ENCODE measurements around the gene DIP2C. TPM values are rescaled to one million over a fixed set of nuclear protein-coding genes. Genes with fewer than 3 reads are reported as not detected.

Gene DIP2C
- polyA plus RNA-seq, 1 donor from 2014 or later, result 1.4 TPM

- peaks cover 6 to 30% (median 8%) of the 10 kb centered on the region in 3 donors for H3K9me3 Mint-ChIP-seq
- H3K4me3 Mint-ChIP-seq, result no peak overlapping the region
- peaks cover 7% of the 10 kb centered on the region for H3K36me3 Mint-ChIP-seq
- H3K27me3 Mint-ChIP-seq, result peaks cover 11% of the 10 kb centered on the region
- no peak overlapping the region for H3K27ac Mint-ChIP-seq
- H3K4me1 Mint-ChIP-seq, result no peaks in the 10 kb centered on the region
These were observed 125.6 kb downstream of the DIP2C start for GRCh38 chr10:563827-564226.

- H3K9me3 Mint-ChIP-seq, result peaks cover 6 to 26% (median 8%) of the 10 kb centered on the region in 3 donors
- H3K27ac Mint-ChIP-seq, result no peak overlapping the region
- peaks cover 0 to 1% (median 0%) of the 10 kb centered on the region in 3 donors for H3K4me1 Mint-ChIP-seq
- H3K4me3 Mint-ChIP-seq, result no peak overlapping the region
- H3K27me3 Mint-ChIP-seq, result peaks cover 12% of the 10 kb centered on the region
- peaks cover 7% of the 10 kb centered on the region for H3K36me3 Mint-ChIP-seq
These were observed 127.3 kb downstream of the DIP2C start for GRCh38 chr10:562142-562541.

DNA sequence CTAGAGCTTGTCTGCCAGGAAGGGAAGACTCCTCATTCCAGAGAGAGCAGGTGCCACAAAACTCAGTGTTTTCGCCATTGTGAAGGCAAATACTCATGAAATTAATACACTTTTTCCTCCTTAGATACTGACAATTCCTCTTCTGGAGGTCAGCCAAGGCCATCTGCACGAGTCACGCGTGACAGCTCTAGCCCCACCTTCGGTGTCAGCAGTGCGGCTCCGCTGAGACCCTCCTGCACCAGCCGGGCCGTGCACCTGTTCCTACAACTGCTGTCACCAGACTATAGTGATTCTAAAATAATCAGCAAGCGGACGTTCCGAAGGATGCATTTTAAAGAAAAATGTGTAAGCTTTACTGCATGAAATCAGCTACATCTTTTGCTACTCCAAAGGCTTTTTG is 127.7 kb downstream of the DIP2C start:
- Mint-ChIP-seq H3K4me1 (peaks cover 0 to 2% (median 0%) of the 10 kb centered on the region in 3 donors), H3K4me3 (no peak overlapping the region), H3K27me3 (peaks cover 15% of the 10 kb centered on the region), H3K36me3 (peaks cover 7% of the 10 kb centered on the region), H3K9me3 (peaks cover 6 to 26% (median 8%) of the 10 kb centered on the region in 3 donors), H3K27ac (no peak overlapping the region)

- Mint-ChIP-seq H3K27me3 (peaks cover 16% of the 10 kb centered on the region), H3K36me3 (peaks cover 7% of the 10 kb centered on the region), H3K9me3 (peaks cover 6 to 26% (median 8%) of the 10 kb centered on the region in 3 donors), H3K4me1 (peaks cover 0 to 7% (median 0%) of the 10 kb centered on the region in 3 donors), H3K4me3 (no peak overlapping the region), H3K27ac (peak overlapping the region in 1 of 3 donors; percentile 71)
These were observed 129.0 kb downstream of the DIP2C start for GRCh38 chr10:560314-560992.

GRCh38 chr10:559767-560047 is 129.8 kb downstream of the DIP2C start:
- Mint-ChIP-seq H3K4me3 (no peak overlapping the region), H3K36me3 (peaks cover 7% of the 10 kb centered on the region), H3K27me3 (peaks cover 18% of the 10 kb centered on the region), H3K27ac (no peak overlapping the region), H3K4me1 (peaks cover 0 to 7% (median 0%) of the 10 kb centered on the region in 3 donors), H3K9me3 (peaks cover 6 to 20% (median 6%) of the 10 kb centered on the region in 3 donors)

- H3K4me1 Mint-ChIP-seq, result peaks cover 0 to 7% (median 0%) of the 10 kb centered on the region in 3 donors
These were observed 130.3 kb downstream of the DIP2C start for GRCh38 chr10:558891-559766.

GRCh38 chr10:558364-558763 is 131.1 kb downstream of the DIP2C start:
- peaks cover 0 to 7% (median 0%) of the 10 kb centered on the region in 3 donors for H3K4me1 Mint-ChIP-seq
- H3K36me3 Mint-ChIP-seq, result peaks cover 5% of the 10 kb centered on the region
- peaks cover 2 to 7% (median 4%) of the 10 kb centered on the region in 3 donors for H3K9me3 Mint-ChIP-seq
- peaks cover 18% of the 10 kb centered on the region for H3K27me3 Mint-ChIP-seq
- H3K4me3 Mint-ChIP-seq, result no peak overlapping the region
- no peak overlapping the region for H3K27ac Mint-ChIP-seq

More at GRCh38 chr10:558891-559766, 130.3 kb downstream of the DIP2C start:
- H3K36me3 Mint-ChIP-seq, result peaks cover 6% of the 10 kb centered on the region
- H3K4me3 Mint-ChIP-seq, result no peak overlapping the region
- H3K27ac Mint-ChIP-seq, result no peak overlapping the region
- peaks cover 5 to 15% (median 6%) of the 10 kb centered on the region in 3 donors for H3K9me3 Mint-ChIP-seq
- peaks cover 18% of the 10 kb centered on the region for H3K27me3 Mint-ChIP-seq

- no peak overlapping the region for H3K27ac Mint-ChIP-seq
- H3K36me3 Mint-ChIP-seq, result peaks cover 5% of the 10 kb centered on the region
- peaks cover 2 to 4% (median 4%) of the 10 kb centered on the region in 3 donors for H3K9me3 Mint-ChIP-seq
- H3K4me1 Mint-ChIP-seq, result peaks cover 0 to 7% (median 0%) of the 10 kb centered on the region in 3 donors
- H3K27me3 Mint-ChIP-seq, result peaks cover 15% of the 10 kb centered on the region
- H3K4me3 Mint-ChIP-seq, result no peak overlapping the region
These were observed 131.6 kb downstream of the DIP2C start for GRCh38 chr10:557792-558328.

DNA sequence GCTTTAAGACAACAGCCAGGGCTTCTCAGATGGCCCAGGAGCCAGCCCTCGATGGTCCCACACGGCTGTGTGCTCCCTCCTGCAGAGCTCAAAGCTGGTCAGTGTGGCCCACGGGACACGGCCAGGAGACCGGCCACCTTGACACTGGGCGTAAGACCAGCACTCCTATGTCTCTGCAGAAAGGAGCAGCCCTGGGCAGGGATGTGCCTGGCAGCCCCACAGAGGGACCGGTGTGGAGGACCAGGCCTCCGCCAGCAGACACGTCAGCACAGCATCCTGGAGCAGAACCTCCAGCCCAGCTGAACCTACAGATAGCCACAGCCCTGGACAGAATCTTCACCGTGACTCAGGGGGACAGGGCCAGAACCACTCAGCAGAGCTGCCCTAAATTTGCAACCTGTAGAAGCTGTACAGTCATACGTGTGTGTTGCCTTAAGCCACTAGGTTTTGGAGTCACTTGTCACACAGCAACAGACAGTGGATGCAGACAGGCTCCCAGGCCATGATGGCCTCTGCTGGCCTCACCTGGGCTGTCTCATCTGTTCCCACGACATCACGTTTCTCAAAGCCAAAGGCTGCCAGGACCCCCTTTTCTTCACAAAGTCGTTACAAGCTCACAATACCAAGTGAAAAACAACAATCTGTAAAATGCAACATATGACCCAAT is 132.4 kb downstream of the DIP2C start:
- peak overlapping the region in 2 of 4 donors; percentile 41 to 53 for H3K4me3 Mint-ChIP-seq
- peaks cover 0 to 7% (median 0%) of the 10 kb centered on the region in 3 donors for H3K4me1 Mint-ChIP-seq
- peak overlapping the region in 1 of 3 donors; percentile 76 for H3K27ac Mint-ChIP-seq
- H3K9me3 Mint-ChIP-seq, result peaks cover 0 to 2% (median 2%) of the 10 kb centered on the region in 3 donors
- peaks cover 15% of the 10 kb centered on the region for H3K27me3 Mint-ChIP-seq
- H3K36me3 Mint-ChIP-seq, result peaks cover 5% of the 10 kb centered on the region

DNA sequence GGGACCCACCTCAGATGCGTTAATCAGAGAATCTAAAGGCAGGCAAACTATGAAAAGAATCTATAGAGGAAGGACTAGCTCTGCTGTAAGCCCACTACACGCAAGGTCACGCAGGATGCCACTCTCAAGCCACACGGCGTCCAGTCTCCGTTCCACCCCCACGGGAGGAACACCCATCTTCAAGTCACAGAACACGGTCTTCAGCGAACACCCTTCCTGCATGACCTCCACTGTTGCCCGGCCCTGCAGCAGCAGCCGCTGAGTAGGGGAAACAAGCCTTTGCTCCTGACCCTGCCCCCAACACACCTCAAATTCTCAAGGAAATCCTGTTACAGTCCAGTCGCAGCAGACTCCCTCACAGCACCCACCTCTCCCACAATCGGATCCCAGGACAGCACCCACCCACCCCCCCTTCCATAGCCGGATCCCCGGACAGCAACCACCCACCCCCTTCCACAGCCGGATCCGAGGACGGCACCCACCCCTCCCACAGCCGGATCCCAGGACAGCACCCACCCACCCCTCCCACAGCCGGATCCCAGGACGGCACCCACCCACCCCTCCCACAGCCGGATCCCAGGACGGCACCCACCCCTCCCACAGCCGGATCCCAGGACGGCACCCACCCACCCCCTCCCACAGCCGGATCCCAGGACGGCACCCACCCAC is 133.7 kb downstream of the DIP2C start:
- H3K9me3 Mint-ChIP-seq, result peaks cover 0 to under 1% (median 0%) of the 10 kb centered on the region in 3 donors
- no peak overlapping the region for H3K4me3 Mint-ChIP-seq
- no peak overlapping the region for H3K27ac Mint-ChIP-seq
- peaks cover 3% of the 10 kb centered on the region for H3K36me3 Mint-ChIP-seq
- peaks cover 0 to 7% (median 0%) of the 10 kb centered on the region in 3 donors for H3K4me1 Mint-ChIP-seq
- H3K27me3 Mint-ChIP-seq, result peaks cover 15% of the 10 kb centered on the region

- Mint-ChIP-seq H3K36me3 (peaks cover 2% of the 10 kb centered on the region), H3K4me3 (no peak overlapping the region), H3K4me1 (peaks cover 0 to 7% (median 0%) of the 10 kb centered on the region in 3 donors), H3K9me3 (no peaks in the 10 kb centered on the region), H3K27ac (no peak overlapping the region), H3K27me3 (peaks cover 15% of the 10 kb centered on the region)
These were observed 134.2 kb downstream of the DIP2C start for GRCh38 chr10:555281-555680.

- Mint-ChIP-seq H3K27ac (no peak overlapping the region), H3K4me1 (peaks cover 0 to 7% (median 0%) of the 10 kb centered on the region in 3 donors), H3K36me3 (no peaks in the 10 kb centered on the region), H3K4me3 (no peak overlapping the region), H3K9me3 (no peaks in the 10 kb centered on the region), H3K27me3 (peaks cover 15% of the 10 kb centered on the region)
These were observed 135.2 kb downstream of the DIP2C start for GRCh38 chr10:554182-554848.

GRCh38 chr10:553233-553632 is 136.2 kb downstream of the DIP2C start:
- Mint-ChIP-seq H3K4me1 (peaks cover 0 to 7% (median 0%) of the 10 kb centered on the region in 3 donors), H3K27ac (no peak overlapping the region), H3K4me3 (no peak overlapping the region), H3K9me3 (no peaks in the 10 kb centered on the region), H3K36me3 (no peaks in the 10 kb centered on the region), H3K27me3 (peaks cover 15% of the 10 kb centered on the region)

DNA sequence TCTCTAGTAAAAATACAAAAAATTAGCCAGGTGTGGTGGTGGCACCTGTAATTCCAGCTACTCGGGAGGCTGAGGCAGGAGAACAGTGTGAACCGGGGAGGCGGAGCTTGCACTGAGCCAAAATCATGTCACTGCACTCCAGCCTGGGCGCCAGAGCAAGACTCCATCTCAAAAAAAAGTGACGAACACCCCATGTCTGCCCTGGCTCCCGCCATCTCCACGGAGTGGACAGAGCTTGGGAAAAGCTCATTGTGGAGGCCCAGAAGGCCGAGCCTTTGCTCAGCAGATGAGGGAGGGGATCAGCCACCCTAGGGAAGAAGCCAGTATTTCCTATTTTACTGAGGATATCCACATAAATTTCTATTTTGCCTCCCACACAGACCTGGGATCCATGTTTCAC is 136.8 kb downstream of the DIP2C start:
- Mint-ChIP-seq H3K27ac (no peak overlapping the region), H3K9me3 (no peaks in the 10 kb centered on the region), H3K27me3 (peaks cover 17% of the 10 kb centered on the region), H3K4me3 (no peak overlapping the region), H3K36me3 (no peaks in the 10 kb centered on the region), H3K4me1 (peaks cover 0 to 7% (median 0%) of the 10 kb centered on the region in 3 donors)

All from IgD-negative memory B cell (primary cell).